ENCODE data around the gene WWOX.
"Not testable (repeated sequence)": the region's sequence is repeated elsewhere in the genome, so short reads cannot be mapped to it uniquely, and the experiment has no call there.

WWOX gene

GRCh38 chr16:78584991-78585390 is 485.5 kb downstream of the WWOX start:
- DNase-seq = no peak

DNA sequence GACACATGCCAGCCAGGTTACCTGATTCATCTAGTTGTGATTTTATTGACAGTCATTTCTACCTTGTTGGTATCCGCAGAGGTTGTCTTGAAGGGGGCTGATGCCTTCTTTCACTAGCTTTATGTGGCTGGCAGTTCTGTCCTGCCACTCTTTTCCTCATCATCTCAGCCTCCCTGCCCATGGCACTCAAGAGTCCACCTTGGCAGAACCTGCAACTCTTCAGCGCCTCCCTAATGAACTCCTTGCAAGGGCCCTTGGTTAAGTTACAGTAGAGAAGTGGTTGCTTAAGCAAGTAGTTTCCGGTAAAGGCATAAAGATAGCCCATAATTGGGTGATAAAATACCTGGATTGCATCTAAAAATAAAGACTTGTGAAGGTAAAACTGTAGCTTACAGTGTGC is 489.9 kb downstream of the WWOX start:
- DNase-seq = no peak

DNA sequence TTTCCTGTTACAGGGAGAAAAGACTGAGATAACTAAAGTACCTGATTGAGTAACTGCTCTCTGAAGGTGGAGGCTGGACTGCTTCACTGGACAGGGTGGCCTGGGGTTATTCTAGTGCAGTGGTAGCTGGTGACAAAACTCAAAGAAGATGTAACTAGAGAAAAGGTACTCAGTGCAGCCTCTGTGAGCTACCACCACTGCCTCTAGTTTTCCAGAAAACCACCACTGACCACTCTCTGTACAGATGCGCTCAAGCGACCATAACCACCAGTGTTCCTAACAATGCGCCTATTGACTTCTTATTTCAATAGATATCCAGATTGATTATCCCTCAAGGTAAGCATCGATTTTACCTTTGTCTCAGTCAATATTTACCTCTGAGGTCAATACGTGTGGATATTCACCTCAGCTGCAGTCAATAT is 492.2 kb downstream of the WWOX start:
- no peak for DNase-seq

GRCh38 chr16:78592111-78592510 is 492.7 kb downstream of the WWOX start:
- DNase-seq = no peak

DNA sequence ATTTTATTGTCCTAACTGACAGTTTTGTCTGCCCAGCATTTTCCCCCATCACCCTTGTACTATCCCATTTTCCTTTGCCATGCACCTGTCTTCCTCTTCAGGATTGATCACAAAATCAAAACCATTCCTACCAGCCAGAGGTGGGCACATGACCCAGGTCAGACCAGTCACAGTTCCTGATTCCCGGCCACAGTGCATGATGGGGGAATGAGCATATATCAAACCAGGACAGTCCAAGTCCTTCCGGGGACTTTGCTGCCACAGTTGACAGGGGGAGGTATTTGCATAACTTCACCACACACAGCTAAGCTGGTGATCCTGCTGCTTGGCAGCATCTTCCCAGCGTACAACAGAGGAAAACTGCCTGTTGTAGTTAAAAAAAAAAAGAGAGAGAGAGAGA is 493.9 kb downstream of the WWOX start:
- DNase-seq = no peak

DNA sequence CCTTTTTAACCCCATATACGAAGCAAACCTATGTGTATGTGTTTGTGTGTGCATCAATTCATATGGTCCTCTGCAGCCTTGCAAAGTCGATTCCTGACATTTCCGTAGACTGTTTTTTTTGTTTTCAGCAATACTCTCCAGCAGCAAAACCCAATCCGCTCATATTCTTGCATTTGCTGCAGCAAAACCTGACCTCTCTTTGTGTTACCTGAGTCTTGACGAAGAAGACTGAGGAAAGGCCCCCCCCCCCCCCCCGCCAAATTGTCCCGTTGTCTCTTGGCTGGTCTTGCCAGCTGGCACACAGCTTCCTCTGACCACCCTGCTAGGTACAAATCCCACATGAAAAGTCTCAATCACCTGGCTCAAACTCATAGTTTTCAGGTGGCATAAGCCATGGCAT is 494.7 kb downstream of the WWOX start:
- DNase-seq = no peak

DNA sequence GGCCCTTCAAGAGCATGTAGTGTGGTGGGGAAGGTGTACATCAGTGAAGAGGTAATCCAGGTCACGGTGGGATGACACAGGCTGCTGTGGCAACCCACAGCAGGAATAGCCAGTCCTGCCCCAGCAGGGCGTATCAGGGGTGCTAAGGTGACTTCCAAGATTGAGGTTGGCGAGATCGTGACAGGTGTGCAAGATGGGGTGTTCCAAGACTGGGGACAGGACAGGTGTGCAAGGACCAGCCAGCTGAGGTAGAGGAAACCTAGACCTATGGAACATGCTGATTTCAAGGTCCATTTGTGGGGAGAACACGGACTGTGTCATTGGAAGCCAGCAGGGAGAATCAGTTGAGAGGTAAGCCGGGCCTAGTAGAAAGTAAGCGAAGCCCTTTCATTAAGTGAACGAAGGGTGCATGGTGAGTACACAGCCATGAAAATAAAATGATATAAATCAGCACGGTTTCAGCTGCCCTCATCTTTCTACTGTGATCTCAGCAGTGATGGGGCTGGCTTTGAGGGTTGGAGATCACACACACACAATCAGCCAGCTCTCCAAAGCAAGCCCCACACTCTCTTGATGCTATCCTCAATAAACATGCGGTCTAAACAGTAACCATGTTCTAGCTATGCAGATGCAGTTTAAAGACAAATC is 497.0 kb downstream of the WWOX start:
- DNase-seq = no peak

DNA sequence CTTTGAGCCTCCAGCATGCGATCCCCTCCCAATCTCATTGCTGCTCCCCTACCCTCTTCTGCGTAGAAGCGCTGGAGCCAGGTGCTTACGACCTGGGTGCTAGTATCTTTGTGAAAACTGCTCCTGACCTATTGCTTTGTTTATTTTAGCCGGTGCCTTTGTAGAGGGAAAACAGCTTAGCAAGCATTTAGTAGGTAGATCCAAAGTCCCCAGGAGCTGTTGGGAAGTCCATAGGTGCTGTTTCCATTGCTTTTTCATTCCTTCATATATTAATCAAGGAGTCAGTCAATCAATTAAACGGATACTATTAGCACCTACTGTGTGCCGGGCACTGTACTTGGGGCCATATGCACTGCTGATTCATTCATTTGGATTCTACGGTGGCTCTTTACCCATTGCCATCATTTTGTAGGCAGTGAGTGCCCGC is 497.6 kb downstream of the WWOX start:
- no peak for DNase-seq

GRCh38 chr16:78597809-78598570 is 498.5 kb downstream of the WWOX start:
- no peak for DNase-seq

DNA sequence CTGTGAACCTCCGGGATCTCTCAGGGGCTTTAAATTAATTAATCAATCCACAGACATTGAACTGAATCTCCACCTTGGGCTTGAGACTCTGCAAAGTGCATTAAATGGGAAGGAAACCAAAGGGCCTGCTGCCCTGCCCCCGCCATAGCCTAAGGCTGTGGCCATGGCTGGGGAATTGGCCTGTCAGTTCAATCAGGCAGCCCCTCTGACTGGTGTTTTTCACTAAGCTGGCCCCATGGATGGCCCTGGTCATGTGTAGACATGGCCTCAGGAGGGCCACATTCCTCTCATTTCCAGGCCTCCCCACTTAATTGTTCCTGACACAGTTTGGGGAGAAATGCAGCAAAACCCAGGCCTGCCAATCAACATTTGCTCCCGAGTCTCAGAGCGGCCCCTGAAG is 499.8 kb downstream of the WWOX start:
- DNase-seq = no peak

- DNase-seq = not testable (repeated sequence)
These were observed 505.1 kb downstream of the WWOX start for GRCh38 chr16:78604423-78605062.

GRCh38 chr16:78605548-78606101 is 506.2 kb downstream of the WWOX start:
- no peak for DNase-seq

GRCh38 chr16:78606545-78606944 is 507.1 kb downstream of the WWOX start:
- no peak for DNase-seq

GRCh38 chr16:78607022-78607421 is 507.6 kb downstream of the WWOX start:
- no peak for DNase-seq

- no peak for DNase-seq
These were observed 508.0 kb downstream of the WWOX start for GRCh38 chr16:78607465-78607864.

GRCh38 chr16:78608305-78608776 is 508.9 kb downstream of the WWOX start:
- no peak for DNase-seq

DNA sequence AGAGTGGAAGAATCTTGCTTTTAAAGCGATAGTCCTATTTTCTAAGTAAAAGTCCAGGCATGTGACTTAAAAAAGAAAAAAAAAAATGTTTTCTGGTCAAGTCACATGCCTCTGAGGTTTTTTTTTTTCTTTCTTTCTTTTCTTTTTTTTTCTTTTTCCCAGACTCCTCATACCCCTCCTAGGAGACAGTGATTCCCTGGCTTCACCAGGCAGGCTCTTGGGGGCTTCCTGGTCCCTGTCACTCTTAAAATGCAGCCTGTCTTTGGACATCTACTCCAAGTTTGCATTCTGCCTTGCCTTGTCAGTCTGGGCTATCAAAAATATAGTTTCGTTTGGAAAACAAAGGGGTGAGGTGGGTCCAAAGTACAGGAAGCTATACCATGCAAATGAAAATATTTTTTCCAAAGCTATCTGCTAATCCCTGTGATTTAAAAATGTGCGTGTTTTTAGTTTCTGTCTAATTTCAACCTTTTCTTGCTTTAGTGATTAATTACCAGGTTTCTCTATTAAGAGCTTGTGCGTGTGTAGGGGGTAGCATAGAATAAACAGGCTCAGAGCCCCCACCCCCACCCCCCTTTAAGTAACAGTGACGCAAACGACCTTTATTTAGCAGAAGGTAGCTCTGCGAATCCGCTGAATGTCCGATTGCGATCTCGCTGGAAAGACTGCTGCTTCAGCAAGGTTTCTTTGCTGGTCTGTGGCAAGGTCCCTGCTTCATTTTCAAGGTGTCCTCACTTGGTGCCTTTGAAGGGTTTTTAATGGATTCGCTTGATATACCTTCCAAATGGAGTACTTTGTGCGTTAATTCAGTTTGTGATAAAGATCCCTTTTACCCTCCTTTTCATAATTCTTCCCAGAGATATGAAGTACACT is 510.2 kb downstream of the WWOX start:
- DNase-seq = no peak

GRCh38 chr16:78611318-78611717 is 511.9 kb downstream of the WWOX start:
- DNase-seq = no peak

- no peak for DNase-seq
These were observed 520.4 kb downstream of the WWOX start for GRCh38 chr16:78619811-78620210.

GRCh38 chr16:78620291-78620690 is 520.8 kb downstream of the WWOX start:
- no peak for DNase-seq

DNA sequence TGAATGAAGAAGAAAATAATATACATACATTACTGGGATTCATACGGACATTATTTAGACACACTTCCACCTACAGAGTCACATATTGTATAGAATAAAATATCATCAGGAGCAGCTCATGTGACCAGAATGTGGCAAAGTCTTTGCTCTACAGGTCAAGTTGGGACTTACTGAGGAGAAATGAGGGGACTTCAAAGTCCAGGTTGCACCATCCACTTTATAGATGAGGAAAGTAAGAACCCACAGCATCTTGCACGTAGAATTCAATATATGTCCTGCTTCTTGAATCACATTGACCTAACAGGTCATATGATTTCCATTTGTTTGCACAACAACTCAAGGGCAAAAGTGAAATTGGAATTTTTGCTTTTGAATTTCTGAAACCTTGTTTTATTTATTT is 524.3 kb downstream of the WWOX start:
- no peak for DNase-seq

DNA sequence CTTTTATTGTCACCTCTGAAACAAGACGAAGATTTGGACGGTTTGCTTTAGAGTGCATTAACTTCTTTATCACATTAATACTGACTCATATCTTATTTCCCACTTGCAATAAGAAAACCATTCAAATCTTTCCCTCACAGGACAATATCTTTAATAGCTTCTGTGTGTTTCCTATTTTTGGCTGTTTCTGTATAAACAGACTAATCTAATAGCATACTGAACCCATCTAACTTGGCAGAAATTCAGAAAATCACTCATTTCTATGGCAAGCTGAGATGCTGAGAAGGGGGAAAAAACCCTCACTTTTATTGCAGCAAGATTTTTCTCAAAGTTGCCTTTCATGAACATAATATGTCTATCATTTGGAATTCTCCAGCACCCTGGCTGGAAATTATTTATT is 524.9 kb downstream of the WWOX start:
- no peak for DNase-seq
